Esophagus muscularis mucosa (tissue), 4 donors: ENCODE data around the gene ELK3.

Experiments used
- CTCF ChIP-seq, 3 experiments: fragments of 200-600 bp in 2 of 3; fragments of 450-650 bp in 1 of 3; sonication (generic) in 2 of 3; IDR thresholded peaks; one replicate each; pipeline ENCODE4 v1.5.1; 2017 to 2019; ENCODE audit warnings: antibody characterized with exemption in 3 of 3, mild to moderate bottlenecking in 2 of 3, moderate library complexity in 1 of 3
- EP300 ChIP-seq: sonication (generic); formaldehyde crosslinking; IDR thresholded peaks from one replicate; pipeline ENCODE4 v1.6.1; 2017; ENCODE audit warnings: antibody characterized with exemption
- POLR2AphosphoS5 ChIP-seq, 2 donors: sonication (generic); formaldehyde crosslinking; IDR thresholded peaks; one replicate each; pipeline ENCODE4 v1.6.1; 2017; ENCODE audit warnings: antibody characterized with exemption in 2 of 2

GRCh38 chr12:96289067-96289466 lies 94.9 kb downstream of the ELK3 start:
- TF ChIP-seq CTCF (IDR thresholded peaks at IDR 0.05), result no peak
- no peak for TF ChIP-seq POLR2AphosphoS5 (IDR thresholded peaks at IDR 0.05)
- no peak for TF ChIP-seq EP300
